Activated CD4-positive, alpha-beta T cell treated with anti-CD3 and anti-CD28 coated beads, Interleukin-2, amount 50 U/mL, for 1 hour (primary cell): ENCODE results near the gene RHAG.
"Not testable (repeated sequence)": the region's sequence is repeated elsewhere in the genome, so short reads cannot be mapped to it uniquely, and the experiment has no call there.

ENCODE experiments used
- DNase-seq: peaks from one replicate; pipeline ENCODE4 v3.0.0-alpha.2; 2020

Gene RHAG

GRCh38 chr6:49635480-49635879 lies 1.2 kb downstream of the RHAG start:
- no peak for DNase-seq

DNA sequence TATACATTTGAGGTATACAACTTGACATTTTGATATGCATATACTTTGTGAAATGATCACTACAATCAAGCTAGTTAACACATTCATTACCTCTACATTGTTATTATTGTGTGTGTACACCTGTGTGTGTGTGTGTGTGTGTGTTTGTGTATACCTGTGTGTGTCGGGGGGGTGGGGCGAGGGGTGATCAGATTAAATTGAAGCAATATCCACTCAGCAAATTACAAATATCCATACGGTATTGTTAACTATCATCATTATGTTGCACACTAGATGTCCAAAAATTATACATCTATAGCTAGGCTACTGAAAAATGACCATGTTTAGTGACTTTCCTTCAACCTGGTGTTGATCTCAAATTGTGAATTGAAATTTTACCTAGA lies 1.8 kb downstream of the RHAG start:
- DNase-seq, result no peak

GRCh38 chr6:49634092-49634835 lies 2.4 kb downstream of the RHAG start:
- no peak for DNase-seq

- DNase-seq, result no peak
Observed at GRCh38 chr6:49633541-49633940, 3.1 kb downstream of the RHAG start.

- DNase-seq, result no peak
Observed at GRCh38 chr6:49632727-49633126, 3.9 kb downstream of the RHAG start.

GRCh38 chr6:49629485-49630088 lies 7.1 kb downstream of the RHAG start:
- not testable (repeated sequence) for DNase-seq

GRCh38 chr6:49626811-49627210 lies 9.8 kb downstream of the RHAG start:
- DNase-seq, result no peak

GRCh38 chr6:49618257-49618656 lies 18.4 kb downstream of the RHAG start:
- no peak for DNase-seq

GRCh38 chr6:49614144-49614543 lies 22.5 kb downstream of the RHAG start:
- DNase-seq, result not testable (repeated sequence)

- DNase-seq, result no peak
Observed at GRCh38 chr6:49609285-49609684, 27.4 kb downstream of the RHAG start.

GRCh38 chr6:49608275-49608674 lies 28.4 kb downstream of the RHAG start:
- not testable (repeated sequence) for DNase-seq

GRCh38 chr6:49607391-49607982 lies 29.2 kb downstream of the RHAG start:
- DNase-seq, result no peak

- no peak for DNase-seq
Observed at GRCh38 chr6:49606721-49607390, 29.8 kb downstream of the RHAG start.

- not testable (repeated sequence) for DNase-seq
Observed at GRCh38 chr6:49604080-49604479, 32.6 kb downstream of the RHAG start.

GRCh38 chr6:49587262-49587661 lies 49.4 kb downstream of the RHAG start:
- not testable (repeated sequence) for DNase-seq

- no peak for DNase-seq
Observed at GRCh38 chr6:49582529-49582928, 54.1 kb downstream of the RHAG start.

DNA sequence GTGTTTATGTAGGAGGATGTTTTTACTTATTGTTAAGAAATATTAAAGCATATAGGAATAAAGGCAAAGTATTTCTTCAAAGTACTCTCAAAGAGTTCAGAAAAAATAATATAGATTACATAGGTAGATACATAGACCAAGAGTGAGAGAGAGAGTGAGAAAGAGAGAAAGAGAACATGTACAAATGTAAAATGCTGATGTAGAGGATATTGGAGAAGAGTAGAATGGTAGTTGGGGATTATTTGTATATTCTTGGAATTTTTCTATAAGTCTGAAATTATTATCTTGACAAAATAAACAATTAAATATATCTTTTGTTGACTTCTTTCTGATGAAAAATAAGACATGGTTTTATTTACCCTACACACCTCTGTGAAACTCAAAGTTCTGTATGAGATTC lies 57.0 kb downstream of the RHAG start:
- DNase-seq, result no peak

DNA sequence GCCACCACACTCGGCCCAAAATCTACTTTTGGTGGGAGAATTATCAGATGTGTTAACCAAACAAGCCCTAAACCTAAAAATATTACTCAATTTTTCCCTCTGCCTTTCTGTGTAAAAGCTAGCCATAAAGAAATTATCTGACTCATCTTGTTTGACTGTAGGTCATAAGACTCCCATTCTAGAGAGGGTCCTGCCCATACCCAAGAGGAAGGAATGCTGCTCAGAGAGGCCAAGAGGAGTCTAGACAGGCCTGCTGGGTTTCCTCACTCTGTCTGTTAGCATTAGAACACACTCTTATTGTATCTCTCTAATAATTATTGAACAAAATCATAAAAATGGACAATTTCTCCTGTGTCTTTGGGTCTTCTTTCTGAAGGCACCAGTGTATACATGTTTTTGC lies 60.0 kb downstream of the RHAG start:
- no peak for DNase-seq

- no peak for DNase-seq
Observed at GRCh38 chr6:49570474-49571079, 66.1 kb downstream of the RHAG start.

GRCh38 chr6:49565855-49566254 lies 70.8 kb downstream of the RHAG start:
- no peak for DNase-seq

- no peak for DNase-seq
Observed at GRCh38 chr6:49565261-49565660, 71.4 kb downstream of the RHAG start.

- DNase-seq, result no peak
Observed at GRCh38 chr6:49564552-49564951, 72.1 kb downstream of the RHAG start.
